Stimulated activated CD4-positive, alpha-beta T cell treated with anti-CD3 and anti-CD28 coated beads, Interleukin-1b, Interleukin-23, amount 100 ng/mL, for 1 hour (primary cell): ENCODE results near the gene POU6F2.
"Not testable (repeated sequence)": the region's sequence is repeated elsewhere in the genome, so short reads cannot be mapped to it uniquely, and the experiment has no call there.

Experiments
- DNase-seq, 2 donors: peaks; one replicate each; pipeline ENCODE4 v3.0.0-alpha.2; 2020; ENCODE audit warnings: low read depth in 2 of 2

POU6F2 gene

DNA sequence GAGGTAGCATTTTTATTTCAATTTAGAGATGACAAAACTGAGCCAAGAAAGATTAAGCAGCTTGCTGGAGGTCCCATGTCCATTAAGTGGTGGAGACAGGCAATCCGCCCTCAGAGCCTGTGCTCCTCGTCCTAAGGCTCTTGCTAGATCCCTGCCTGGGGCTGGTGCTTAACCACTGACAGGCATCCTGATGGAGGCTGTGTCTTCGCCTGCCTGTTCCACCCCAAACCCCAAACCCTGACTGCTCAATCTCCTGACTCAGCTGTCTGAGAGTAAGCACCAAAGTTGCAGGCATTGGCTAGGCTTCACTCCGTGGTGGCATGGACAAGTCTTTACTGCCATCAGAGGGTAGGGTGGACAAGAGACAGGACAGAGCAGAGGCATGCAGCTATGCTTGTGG lies 209.4 kb downstream of the POU6F2 start:
- DNase-seq = no peak

GRCh38 chr7:39192476-39192875 lies 214.8 kb downstream of the POU6F2 start:
- DNase-seq = no peak

DNA sequence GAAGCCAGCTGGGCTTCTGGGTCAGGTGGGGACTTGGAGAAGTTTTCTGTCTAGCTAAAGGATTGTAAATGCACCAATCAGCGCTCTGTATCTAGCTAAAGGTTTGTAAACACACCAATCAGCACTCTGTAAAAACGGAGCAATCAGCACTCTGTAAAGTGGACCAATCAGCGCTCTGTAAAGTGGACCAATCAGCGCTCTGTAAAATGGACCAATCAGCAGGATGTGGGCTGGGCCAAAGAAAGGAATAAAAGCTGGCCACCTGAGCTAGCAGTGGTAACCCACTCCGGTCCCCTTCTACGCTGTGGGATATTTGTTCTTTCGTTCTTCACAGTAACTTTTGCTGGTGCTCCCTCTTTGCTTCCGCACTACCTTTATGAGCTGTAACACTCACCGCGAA lies 216.7 kb downstream of the POU6F2 start:
- not testable (repeated sequence) for DNase-seq

DNA sequence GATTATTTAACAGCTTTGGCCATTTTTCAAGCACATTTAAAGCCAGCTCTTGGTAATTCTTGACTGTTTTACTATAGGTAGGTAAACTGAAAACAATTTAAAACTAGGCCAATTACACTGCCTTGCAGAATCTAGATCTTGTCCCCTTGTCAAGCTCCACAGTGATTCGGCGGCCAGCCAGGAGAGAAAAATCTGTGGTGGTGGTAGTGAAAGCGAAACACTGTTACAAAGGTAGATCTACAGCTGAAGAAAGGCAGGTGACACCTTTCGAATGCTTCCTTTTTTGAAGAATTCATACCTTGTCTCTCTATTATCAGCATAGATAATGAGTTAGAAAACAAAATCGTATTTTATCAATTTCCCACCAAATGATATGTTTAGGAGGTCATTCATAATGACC lies 218.3 kb downstream of the POU6F2 start:
- no peak for DNase-seq

GRCh38 chr7:39197831-39198230 lies 220.1 kb downstream of the POU6F2 start:
- no peak for DNase-seq

DNA sequence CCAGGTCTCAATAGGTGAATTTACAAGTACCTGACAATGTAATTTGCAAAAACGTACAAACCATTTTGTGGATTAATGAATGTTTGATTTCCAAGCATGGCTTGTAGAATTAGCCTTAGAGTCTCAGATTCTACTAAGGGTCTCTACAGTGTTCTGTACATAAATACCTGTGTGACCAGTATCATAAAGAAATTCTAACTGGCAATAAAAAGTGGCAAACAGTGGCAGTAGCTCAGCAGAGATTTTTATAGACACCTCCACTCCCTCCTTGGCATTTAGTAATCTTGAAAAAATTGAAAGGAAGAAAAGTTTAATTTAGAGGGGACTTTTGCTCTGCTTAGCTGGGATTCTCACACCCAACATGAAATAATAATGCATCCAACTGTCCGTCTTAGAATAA lies 220.8 kb downstream of the POU6F2 start:
- DNase-seq = no peak

GRCh38 chr7:39199006-39199405 lies 221.3 kb downstream of the POU6F2 start:
- no peak for DNase-seq

DNA sequence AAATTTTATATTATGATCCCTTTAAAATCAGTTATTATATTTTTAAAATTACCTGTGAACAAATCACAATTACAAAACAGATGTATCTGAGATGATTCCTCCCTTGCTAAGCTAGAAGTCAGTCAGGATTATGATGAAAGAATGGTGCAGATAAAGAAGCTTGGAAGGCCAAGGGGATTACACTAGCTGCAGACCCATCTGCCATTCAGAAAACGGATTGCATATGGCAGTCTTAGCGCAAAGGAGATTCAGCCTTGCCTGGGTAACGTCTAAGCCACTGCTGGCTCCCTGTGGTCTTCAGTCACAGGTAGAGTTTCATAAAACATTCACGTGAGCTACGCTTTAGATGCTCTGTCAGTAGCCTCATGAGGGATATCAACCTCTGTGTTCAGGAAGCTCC lies 222.2 kb downstream of the POU6F2 start:
- no peak for DNase-seq

- no peak for DNase-seq
Measured at GRCh38 chr7:39202041-39202440, 224.3 kb downstream of the POU6F2 start.

GRCh38 chr7:39210362-39210761 lies 232.7 kb downstream of the POU6F2 start:
- DNase-seq = no peak

DNA sequence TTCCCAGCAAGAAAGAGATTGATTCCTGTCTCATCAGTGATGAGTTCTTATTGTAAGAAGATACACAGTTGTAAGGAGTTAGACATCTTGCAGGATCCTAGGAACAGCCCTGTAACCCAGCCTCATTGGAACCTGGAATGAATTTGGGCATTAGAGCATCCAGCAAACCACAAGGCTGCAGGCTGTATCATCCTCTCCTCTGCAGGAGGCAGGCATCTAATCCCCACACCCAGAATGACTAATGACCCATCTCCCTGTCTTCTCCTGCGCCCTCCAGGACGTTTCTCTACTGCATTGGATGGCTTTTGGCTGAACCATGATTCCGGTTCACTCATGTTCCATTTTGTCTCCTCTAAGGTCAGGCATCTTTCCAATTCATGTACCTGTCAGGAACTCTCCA lies 233.9 kb downstream of the POU6F2 start:
- DNase-seq = no peak

DNA sequence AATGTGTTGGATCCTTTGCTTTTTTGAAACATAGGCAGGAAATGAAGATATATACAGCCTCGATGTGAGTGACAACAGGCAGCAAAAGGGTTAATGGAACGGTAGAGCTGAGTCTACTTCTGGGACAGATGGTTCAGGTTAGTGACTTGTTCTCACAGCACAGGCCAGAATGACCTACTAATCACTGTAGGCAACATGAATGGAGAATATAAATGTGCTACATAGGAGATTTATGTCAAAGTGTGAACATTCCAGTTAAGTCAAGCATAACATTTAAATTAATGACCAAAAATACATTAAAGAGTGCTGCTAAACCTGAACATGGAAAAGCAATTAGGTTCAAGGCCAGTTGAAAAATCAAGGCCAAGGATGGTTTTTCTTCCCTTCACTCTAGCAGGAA lies 235.2 kb downstream of the POU6F2 start:
- DNase-seq = no peak

DNA sequence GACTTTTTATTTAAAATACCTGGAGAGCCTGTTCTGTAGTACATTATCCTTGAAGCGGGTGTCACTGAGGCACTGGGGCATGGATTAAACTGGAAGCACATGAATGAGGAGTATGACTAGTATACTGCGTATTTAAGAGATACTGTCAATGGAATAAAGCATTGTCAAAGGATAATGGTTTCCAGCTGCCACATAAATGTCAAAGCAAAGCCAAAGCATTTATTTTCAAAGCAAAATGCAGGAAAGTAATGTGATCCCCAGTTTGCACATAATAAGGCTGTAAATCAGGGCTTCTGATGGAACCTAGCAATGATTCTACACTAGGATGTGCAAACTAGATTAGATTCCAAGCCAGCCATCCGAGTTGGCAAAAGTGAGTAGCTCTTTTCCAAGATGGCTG lies 240.1 kb downstream of the POU6F2 start:
- no peak for DNase-seq

DNA sequence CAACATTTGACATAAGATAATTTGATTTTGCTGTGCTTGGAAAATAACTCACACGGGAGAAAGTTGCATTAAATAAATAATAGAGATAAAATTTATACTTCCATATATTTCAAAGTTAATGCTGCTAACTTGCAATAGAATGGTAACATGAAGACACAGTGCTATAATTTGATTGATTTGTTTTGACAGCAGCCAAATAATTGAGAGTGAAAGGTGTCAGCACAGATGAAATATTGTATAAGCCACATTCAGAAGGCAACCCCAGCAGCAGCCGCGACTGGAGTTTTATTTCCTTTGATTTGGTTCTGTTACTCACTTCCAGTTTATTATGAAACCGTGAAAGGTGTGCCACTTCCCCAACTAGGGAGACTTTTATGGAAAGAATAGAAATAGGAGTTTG lies 242.2 kb downstream of the POU6F2 start:
- DNase-seq = no peak

DNA sequence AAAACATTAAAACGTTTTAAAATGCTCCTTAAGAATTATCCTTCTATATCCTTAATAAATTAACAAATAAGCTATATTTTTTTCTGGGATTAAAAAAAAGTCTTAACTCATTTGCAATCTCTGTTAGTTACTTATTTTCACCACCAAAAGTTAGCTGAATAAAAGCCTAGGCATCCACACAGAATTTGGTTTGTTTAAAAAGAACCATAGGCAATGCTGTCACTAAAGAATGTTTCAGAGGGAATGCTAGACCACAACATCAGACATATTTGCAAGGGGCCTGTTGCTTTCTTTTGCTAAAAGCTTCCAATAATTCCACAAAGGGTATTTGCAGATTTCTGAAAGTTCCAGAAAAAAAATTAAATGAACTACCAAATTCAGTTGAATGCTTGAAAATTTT lies 244.2 kb downstream of the POU6F2 start:
- DNase-seq = no peak

- no peak for DNase-seq
Measured at GRCh38 chr7:39228946-39229345, 251.2 kb downstream of the POU6F2 start.

- no peak for DNase-seq
Measured at GRCh38 chr7:39233851-39234529, 256.3 kb downstream of the POU6F2 start.

DNA sequence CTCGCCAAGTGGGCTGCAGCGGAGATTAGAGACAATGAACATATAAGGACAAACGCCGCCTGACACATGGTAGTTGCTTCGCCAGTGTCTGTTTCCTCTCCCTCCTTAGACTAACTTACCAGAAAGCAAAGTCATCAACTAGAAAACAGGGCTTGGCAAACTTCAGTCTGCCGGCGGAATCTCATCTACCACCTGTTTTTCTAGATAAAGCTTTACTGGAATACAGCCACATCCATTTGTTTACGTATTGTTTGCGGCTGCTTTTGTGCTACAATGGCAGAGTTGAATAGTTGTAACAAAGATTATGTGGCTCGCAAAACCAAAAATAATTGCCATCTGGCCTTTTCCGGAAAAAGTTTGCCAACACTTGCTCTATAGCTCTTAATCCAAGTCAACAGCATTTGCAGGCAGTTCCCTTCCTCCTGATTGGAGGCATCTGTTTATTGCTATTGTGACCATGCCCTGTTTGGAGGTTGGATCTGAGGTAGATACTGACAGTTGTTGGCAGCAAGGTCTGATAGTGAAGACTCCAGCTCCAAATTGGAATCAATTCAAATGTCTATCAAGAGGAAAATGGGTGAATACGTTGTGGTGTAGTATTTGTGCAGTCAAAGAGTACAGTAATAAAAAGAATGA lies 260.6 kb downstream of the POU6F2 start:
- no peak for DNase-seq

GRCh38 chr7:39240864-39241263 lies 263.2 kb downstream of the POU6F2 start:
- DNase-seq = no peak

DNA sequence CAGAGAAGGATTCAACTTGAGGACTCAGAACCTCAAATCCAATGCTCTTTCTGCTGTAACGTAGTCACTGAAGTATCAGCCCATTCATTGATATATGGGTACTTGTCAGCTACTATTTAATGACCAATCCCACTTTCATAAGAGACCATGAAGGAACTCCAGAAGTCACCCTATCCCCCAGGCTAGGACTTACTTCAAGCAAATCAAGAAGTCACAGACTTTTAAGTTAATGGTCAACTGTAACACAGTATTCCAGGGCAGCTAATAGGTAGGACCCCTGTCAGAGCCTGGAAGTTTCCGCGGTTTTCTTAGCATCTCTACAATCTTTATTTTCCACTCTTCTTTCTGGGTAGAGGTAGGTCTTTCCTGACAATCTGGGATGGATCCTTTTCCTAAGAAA lies 269.9 kb downstream of the POU6F2 start:
- DNase-seq = no peak

- DNase-seq = no peak
Measured at GRCh38 chr7:39248041-39248691, 270.5 kb downstream of the POU6F2 start.

GRCh38 chr7:39248692-39249090 lies 271.0 kb downstream of the POU6F2 start:
- no peak for DNase-seq

DNA sequence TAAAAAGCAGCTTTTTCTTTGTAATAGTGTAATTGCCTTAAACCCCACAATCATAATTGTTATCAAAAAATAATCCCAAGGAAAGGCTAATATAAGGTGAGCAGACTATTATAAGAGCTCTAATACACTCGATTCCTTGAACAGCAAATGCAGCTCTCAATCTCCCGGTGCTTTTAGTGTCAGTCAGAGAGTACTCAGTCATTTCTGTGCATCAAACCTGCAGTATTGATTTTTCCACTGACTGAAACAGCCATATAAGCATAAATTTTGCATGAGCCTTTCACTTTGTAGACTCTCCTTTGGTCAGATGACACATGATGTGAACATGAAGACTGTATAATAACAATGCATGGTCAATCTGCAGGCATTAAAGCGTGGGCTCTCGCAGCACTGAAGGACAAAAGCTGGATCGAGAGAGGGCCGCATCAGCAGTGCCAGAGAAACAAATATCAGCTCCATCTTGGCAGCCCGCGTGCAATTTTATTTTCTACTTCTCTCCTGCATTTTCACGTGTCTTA lies 272.0 kb downstream of the POU6F2 start:
- DNase-seq = no peak
